Left renal cortex interstitium (tissue), 4 donors: Measurements from ENCODE around the gene CENPX. TPM values are rescaled to one million over a fixed set of nuclear protein-coding genes. Genes with fewer than 3 reads are reported as not detected.

Source experiments
- DNase-seq, 4 donors: peaks; one replicate each; pipeline ENCODE4 v3.0.0-alpha.2; 2013; ENCODE audit warnings: low read depth in 4 of 4, low spot score in 2 of 4, missing footprints in 1 of 4
- polyA plus RNA-seq, 4 donors: library from polyadenylated mRNA; unstranded; fragments of 120-200 nt; gene quantifications; one replicate each; pipeline ENCODE4 v1.2.1, GENCODE V29; 2013; ENCODE audit not compliant: insufficient read length in 4 of 4

Gene CENPX
- polyA plus RNA-seq, 4 donors = 36.3 to 49.2 (median 45.1) TPM

GRCh38 chr17:82000803-82001570, 21.7 kb downstream of the CENPX start:
- DNase-seq = no peak

- no peak for DNase-seq
Observed at GRCh38 chr17:81999976-82000802, 22.5 kb downstream of the CENPX start.

DNA sequence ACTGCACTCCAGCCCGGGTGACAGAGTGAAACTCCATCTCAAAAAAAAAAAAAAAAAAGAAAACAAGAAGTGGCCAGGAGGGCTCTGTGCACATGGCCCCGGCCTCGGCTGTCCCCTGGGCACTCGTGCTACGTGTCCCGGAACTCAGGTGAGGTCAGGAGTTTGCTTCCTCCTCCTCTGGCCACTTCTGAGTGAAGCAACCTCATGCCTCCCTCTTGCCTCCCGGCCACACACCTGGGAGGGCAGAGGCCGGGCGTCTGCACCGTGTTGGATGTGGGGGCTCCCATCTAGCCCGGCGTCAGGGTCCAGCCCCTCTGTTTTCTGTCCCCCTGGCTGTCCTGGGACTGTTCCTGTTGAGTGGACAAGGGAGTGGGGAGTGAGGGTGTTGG, 23.1 kb downstream of the CENPX start:
- no peak for DNase-seq

DNA sequence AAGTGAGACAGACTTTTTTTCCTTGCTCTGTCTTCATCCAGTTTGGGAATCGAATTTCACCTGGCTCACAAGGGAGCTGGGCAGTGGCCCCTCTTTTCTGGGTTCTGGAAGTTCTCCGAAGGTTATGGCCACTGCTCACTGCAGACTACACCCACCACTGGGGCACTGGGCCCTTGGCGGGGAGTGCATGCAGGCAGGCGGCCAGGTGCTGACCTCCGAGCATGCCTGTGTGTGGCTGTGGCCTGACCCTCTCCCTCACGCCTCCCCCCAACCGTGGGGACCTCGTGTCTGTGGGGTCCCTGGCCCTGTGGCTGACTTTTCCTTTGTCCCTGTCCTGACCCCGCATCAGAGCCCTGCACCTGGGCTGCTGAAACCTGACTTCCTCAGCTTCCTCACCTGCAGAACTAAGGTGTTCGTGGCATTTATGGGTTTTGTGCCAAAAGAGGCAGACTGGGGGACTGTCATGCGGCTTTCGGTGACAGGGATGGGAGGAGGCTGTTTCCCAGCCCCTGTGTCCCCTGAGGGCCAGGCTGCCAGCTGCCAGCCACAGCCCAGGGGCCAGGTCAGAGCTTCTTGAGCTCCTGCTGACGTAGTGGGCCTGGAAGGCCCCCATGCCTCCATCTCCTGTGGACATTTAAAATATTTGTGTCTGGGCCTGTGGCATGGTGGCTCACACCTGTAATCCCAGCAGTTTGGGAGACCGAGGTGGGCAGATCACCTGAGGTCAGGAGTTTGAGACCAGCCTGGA, 23.8 kb downstream of the CENPX start:
- no peak for DNase-seq

DNA sequence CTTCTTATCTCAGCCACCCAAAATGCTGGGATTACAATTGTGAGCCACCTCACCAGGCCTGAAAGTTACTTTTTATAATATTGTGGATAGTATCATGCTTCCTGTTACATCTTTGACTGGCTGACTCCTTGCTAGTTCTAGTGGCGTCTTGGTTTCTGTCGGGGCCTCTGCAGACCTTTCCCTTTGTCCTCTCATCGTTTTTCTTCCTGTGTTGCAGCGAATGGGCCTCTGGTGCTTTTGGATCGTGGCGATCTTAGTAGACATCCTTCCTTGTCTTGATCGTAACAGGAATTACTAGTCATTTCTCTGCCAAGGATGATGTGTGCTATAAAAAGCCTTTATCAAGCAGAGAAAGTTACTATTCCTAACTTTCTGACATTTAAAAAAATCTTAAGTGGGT, 24.5 kb downstream of the CENPX start:
- DNase-seq = no peak

DNA sequence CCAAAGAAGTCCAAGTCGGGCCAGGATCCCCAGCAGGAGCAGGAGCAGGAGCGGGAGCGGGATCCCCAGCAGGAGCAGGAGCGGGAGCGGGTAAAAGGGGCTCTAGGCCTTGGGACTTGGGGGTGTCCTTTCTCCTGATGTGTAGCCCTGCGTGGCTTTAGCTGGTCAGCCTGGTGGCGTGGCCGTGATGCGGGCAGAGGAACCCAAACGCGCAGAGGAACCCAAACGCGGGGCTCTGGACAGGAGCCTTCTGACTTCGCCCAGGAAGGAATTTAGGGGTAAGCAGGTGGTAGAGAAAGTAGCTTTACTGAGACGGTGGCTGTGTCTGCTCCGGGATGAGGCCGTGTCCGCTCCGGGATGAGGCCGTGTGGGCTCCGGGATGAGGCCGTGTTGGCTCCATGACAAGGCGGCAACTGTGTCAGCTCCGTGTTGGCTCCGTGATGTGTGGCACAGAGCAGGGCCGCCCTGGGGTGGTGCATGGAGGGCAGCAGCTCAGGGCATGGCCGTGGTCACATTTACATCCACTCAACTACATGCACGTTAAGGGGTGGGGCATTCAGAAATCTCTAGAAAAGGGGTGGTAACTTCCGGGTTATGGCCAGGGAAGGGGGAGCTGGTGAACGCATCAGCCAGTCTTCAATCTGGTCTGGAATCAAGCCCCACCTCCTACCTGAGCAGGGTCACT, 25.8 kb downstream of the CENPX start:
- DNase-seq = no peak

DNA sequence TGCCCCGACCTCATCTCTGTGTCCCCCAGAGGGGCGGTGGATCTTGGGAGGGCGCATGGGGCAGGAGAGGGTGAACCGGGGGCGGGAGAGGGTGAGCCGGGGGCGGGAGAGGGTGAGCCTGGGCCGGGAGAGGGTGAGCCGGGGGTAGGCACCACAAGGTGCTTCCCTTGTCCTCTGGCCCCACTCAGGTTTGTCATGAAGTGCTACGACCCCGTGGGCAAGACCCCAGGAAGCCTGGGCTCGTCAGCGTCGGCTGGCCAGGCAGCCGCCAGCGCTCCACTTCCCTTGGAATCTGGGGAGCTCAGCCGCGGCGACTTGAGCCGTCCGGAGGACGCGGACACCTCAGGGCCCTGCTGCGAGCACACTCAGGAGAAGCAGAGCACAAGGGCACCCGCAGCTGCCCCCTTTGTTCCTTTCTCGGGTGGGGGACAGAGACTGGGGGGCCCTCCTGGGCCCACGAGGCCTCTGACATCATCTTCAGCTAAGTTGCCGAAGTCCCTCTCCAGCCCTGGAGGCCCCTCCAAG, 26.4 kb downstream of the CENPX start:
- no peak for DNase-seq

DNA sequence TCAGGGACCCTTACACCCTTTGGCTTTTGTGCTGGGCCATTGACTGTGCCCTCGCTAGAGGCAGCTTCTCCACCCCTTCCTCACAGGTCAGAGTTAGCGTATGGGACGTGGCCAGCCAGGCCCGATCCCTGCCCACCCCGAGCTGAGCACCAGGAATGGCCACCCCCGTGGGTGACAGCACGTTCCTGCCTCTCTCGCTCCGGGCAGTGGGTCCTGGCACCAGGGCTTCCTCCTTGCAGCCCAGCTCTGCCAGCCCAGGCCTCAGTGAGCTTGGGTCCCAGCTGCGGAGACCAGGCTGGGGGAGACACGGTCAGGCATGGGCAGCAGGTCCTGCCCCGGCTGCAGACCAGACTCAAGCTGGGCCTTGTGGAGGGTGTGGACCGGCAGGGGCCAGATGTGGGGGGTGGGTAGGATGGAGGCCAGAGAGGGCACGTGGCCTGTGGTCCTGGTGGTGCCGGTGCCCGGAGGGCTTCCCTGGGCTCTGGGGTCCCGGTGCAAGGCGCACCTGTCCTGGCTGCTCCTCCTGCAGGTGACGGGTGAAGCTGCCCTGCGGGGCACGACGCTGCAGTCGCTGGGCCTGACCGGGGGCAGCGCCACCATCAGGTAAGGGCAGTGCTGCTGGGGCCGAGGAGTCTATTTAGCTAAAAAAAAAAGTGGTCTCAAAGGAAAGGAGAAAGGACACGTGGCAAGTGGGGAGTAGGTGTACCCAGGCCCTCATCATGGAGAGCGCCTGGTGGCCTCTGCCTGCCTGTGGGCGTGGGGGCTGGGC, 27.0 kb downstream of the CENPX start:
- DNase-seq = no peak

DNA sequence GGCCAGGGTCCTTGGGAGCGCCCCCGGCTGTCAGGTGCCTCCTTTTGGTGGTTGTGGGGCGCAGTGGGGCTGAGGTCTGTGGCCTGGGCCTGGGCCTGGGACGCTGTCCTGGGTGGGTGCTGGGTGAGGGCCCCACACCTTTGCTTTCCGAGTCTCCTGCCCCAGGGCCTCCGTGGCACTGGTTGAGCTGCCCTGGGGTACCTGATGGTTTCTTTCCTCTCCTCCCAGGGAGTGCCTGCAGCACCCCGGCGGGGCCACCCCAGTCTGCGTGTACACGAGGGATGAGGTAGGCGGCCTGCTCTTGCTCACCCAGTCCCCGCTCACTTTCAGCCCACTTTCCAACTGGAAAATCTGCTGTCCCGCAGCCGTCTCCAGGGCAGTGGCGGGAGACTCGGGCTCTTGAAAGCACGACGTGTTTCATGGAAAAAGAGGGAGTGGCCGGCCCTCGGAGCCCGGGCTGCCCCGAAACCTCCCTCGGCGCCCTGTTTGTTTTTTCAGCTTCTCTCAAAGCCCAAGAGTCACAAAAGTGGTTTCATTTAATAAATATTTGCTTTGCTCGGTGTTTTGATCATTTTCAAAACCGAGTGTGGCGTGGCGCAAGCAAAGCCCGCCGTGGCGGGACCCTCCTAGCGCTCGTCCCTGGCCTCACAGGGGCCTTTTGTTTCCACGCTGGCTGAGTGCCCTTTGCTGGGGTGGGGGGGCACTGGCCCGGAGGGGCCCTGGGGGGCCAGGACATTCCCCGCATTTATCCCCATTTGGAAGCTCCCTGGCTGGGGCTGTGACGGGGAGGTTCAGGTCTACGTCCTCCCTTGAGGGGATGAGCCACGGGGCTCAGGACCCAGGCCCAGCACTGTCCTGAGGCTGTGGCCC, 27.9 kb downstream of the CENPX start:
- DNase-seq = no peak

DNA sequence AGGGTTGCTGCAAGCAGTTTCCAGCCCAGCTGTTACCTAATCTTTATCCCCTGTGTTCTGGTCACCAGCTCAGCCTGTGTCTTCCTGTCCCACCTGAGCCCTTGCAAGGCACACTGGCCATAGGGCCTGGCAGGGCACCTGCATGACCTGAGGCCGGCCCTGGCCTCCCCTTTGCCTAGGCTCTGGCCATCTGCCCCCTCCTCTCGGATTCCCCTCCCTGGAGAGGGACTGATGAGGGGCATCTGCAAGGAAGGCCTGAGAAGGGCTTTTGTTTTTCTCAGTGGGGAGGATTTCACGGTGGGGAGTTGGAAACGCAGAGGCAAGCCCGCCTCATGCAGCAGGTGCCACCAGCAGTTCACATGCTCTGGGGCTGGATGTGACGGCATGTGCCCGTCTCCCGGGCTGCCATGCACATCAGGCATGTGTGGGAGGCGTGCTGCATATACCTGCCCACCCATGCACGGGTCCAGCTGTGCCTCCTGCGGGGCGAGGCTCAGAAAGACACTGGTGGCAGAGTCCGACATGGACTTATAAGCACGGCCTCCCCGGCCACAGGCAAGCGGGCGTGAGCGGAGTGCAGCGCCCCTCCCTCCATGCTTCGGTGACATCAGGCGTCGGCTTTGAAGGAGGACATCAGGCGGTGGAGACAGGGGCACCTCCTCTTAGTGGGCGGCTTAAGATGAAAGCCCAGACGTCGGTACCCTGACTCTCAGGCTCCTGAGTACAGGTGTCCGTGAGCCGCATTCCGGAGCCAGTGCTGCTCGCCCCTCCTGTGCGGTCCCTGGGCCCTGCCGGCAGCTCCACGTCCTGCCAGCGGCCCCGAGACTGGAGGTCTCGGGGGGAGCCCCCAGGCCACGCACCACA, 28.7 kb downstream of the CENPX start:
- no peak for DNase-seq

GRCh38 chr17:81992306-81993102, 30.2 kb downstream of the CENPX start:
- peak in 1 of 4 donors; percentile 73 for DNase-seq

DNA sequence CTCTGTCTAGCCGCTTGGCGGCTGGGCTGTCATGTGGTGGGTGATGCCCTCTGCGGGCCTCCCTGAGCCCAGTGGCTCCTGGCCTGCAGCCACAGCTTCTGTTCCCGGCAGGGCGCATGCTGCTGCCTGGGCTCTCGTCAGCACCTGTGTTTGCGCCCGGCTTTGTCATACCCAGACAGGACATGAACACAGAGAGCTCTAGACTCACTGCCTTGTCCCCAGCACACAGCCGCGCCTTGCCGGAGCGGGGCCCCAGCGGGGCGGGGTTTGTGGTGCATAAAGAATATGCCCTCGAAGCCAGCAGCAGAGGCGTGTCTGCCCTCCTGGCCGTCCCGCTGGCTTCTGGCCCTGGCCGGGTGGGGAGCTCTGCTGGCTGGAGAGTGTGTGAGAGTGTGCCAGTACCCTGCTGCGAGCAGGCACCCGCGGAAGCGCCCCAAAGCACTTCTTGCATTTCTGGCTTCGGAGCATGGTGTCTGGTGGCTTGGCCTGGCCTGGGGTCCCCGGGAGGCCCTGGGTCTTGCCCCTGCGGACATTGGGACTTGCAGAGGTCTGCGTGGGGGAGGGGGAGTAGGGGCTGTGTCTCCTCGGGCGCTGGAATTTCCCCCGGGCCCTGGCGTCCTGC, 30.9 kb downstream of the CENPX start:
- no peak for DNase-seq

GRCh38 chr17:81990836-81991683, 31.6 kb downstream of the CENPX start:
- DNase-seq = no peak

GRCh38 chr17:81987161-81987770, 35.4 kb downstream of the CENPX start:
- no peak for DNase-seq

GRCh38 chr17:81986606-81987005, 36.1 kb downstream of the CENPX start:
- DNase-seq = no peak
